ENCODE results near the gene SHH.

The SHH gene

GRCh38 chr7:155790666-155791065, 21.6 kb downstream of the SHH start:
- no peak for DNase-seq

GRCh38 chr7:155789001-155789725, 23.1 kb downstream of the SHH start:
- DNase-seq: no peak

- DNase-seq: no peak
Measured at GRCh38 chr7:155788616-155789000, 23.7 kb downstream of the SHH start.

- no peak for DNase-seq
Measured at GRCh38 chr7:155787171-155787851, 25.0 kb downstream of the SHH start.

- DNase-seq: no peak
Measured at GRCh38 chr7:155786491-155786890, 25.8 kb downstream of the SHH start.

- no peak for DNase-seq
Measured at GRCh38 chr7:155785536-155785935, 26.7 kb downstream of the SHH start.

- DNase-seq: no peak
Measured at GRCh38 chr7:155782466-155782865, 29.8 kb downstream of the SHH start.

- no peak for DNase-seq
Measured at GRCh38 chr7:155781433-155781832, 30.8 kb downstream of the SHH start.

- DNase-seq: no peak
Measured at GRCh38 chr7:155780884-155781283, 31.4 kb downstream of the SHH start.

- no peak for DNase-seq
Measured at GRCh38 chr7:155778349-155778748, 33.9 kb downstream of the SHH start.

GRCh38 chr7:155776606-155777005, 35.7 kb downstream of the SHH start:
- DNase-seq: no peak

- no peak for DNase-seq
Measured at GRCh38 chr7:155775691-155776090, 36.6 kb downstream of the SHH start.

- no peak for DNase-seq
Measured at GRCh38 chr7:155774947-155775346, 37.3 kb downstream of the SHH start.

GRCh38 chr7:155773531-155773930, 38.7 kb downstream of the SHH start:
- no peak for DNase-seq

- no peak for DNase-seq
Measured at GRCh38 chr7:155770241-155770640, 42.0 kb downstream of the SHH start.

GRCh38 chr7:155769701-155770100, 42.6 kb downstream of the SHH start:
- DNase-seq: no peak

GRCh38 chr7:155766966-155767916, 45.0 kb downstream of the SHH start:
- DNase-seq: no peak

- DNase-seq: no peak
Measured at GRCh38 chr7:155766386-155766785, 45.9 kb downstream of the SHH start.

GRCh38 chr7:155765458-155765857, 46.8 kb downstream of the SHH start:
- DNase-seq: no peak

GRCh38 chr7:155764438-155764793, 47.8 kb downstream of the SHH start:
- no peak for DNase-seq

GRCh38 chr7:155763691-155764437, 48.4 kb downstream of the SHH start:
- DNase-seq: no peak

GRCh38 chr7:155763122-155763521, 49.1 kb downstream of the SHH start:
- DNase-seq: no peak

GRCh38 chr7:155762655-155763054, 49.6 kb downstream of the SHH start:
- no peak for DNase-seq

Measured in NCI-H2171 treated with DMSO at 0.1 percent for 48 hours (cell line).